ENCODE results near the gene KY. TPM values are rescaled to one million over a fixed set of nuclear protein-coding genes. Genes with fewer than 3 reads are reported as not detected.

The KY gene
- total and polyA plus RNA-seq, 10 of the 15 experiments (the other 5 are each of a cell fraction or from before 2014, with no cell fraction given): 0.04 to 0.11 TPM; not detected in 8

GRCh38 chr3:134590766-134591165 lies 60.1 kb downstream of the KY start (continued):
- TF ChIP-seq, protein P1, sequence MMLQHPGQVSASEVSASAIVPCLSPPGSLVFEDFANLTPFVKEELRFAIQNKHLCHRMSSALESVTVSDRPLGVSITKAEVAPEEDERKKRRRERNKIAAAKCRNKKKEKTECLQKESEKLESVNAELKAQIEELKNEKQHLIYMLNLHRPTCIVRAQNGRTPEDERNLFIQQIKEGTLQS (IDR thresholded peaks at IDR 0.05; ENCODE audit: borderline replicate concordance, extremely low read depth, low read depth, low read length): no peak
- TF ChIP-seq FOXM1 (IDR thresholded peaks at IDR 0.05; ENCODE audit: low read depth, low read length) (no peak), RAD21 (IDR thresholded peaks at IDR 0.05; ENCODE audit: insufficient read depth, low read depth, low read length) (no peak), CREB1 (IDR thresholded peaks at IDR 0.05; ENCODE audit: low read depth) (no peak), SUPT20H (IDR thresholded peaks at IDR 0.05; ENCODE audit: borderline replicate concordance, control insufficient read depth, low read depth, low read length) (no peak), ZBTB33 (IDR thresholded peaks at IDR 0.05) (no peak), CBFB (IDR thresholded peaks at IDR 0.05; ENCODE audit: low read depth) (no peak), HCFC1 (IDR thresholded peaks at IDR 0.05; ENCODE audit: low read length) (no peak), MTA3 (IDR thresholded peaks at IDR 0.05; ENCODE audit: borderline replicate concordance, low read length) (no peak), EZH2 (IDR thresholded peaks at IDR 0.05; ENCODE audit: borderline replicate concordance, control insufficient read depth, low read depth, low read length) (no peak), GABPA (IDR thresholded peaks at IDR 0.05; ENCODE audit: low read depth) (no peak)

GRCh38 chr3:134579141-134579665 lies 71.6 kb downstream of the KY start:
- CTCF ChIA-PET: interaction anchor here (1.2 to 1.3 kb wide), 2 partner anchors 11 to 23 kb away, joined by 3 to 4 read pairs; no protein-coding TSS in a partner anchor
- TF ChIP-seq FOXM1 (IDR thresholded peaks at IDR 0.05; ENCODE audit: low read depth, low read length) (no peak), SMC3 (IDR thresholded peaks at IDR 0.05; ENCODE audit: borderline replicate concordance, low read length) (no peak), IKZF1 (conservative IDR thresholded peaks at IDR 0.05) (no peak), USF2 (IDR thresholded peaks at IDR 0.05; ENCODE audit: borderline replicate concordance, low read depth, low read length) (no peak), BRCA1 (IDR thresholded peaks at IDR 0.05; ENCODE audit: low read depth, low read length) (no peak), MAX (IDR thresholded peaks at IDR 0.05; ENCODE audit: low read depth, low read length) (no peak), NRF1 (conservative IDR thresholded peaks at IDR 0.05; ENCODE audit: low read depth, low read length) (no peak), ZNF217 (IDR thresholded peaks at IDR 0.05) (no peak)
- TF ChIP-seq, protein P2, sequence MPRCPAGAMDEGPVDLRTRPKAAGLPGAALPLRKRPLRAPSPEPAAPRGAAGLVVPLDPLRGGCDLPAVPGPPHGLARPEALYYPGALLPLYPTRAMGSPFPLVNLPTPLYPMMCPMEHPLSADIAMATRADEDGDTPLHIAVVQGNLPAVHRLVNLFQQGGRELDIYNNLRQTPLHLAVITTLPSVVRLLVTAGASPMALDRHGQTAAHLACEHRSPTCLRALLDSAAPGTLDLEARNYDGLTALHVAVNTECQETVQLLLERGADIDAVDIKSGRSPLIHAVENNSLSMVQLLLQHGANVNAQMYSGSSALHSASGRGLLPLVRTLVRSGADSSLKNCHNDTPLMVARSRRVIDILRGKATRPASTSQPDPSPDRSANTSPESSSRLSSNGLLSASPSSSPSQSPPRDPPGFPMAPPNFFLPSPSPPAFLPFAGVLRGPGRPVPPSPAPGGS (IDR thresholded peaks at IDR 0.05; ENCODE audit: borderline replicate concordance, insufficient read depth, low read depth, low read length, poor library complexity, severe bottlenecking): no peak

More at GRCh38 chr3:134579141-134579665, 71.6 kb downstream of the KY start:
- no peaks in the 10 kb centered on the region for H3K36me3 ChIP-seq (ENCODE audit: control insufficient read depth in 2 of 2, insufficient read depth in 2 of 2, low read length in 1 of 2)
- no peak overlapping the region for H3K9ac ChIP-seq (ENCODE audit: control insufficient read depth, insufficient read depth, low read length)
- H3K27me3 ChIP-seq (replicated peaks in 1 of 2; ENCODE audit: control insufficient read depth in 2 of 2, insufficient read depth in 2 of 2, low read length in 1 of 2): no peaks in the 10 kb centered on the region
- H3K27ac ChIP-seq (ENCODE audit: control insufficient read depth, insufficient read depth): no peak overlapping the region
- WGBS (ENCODE audit: insufficient coverage, insufficient replicate concordance, low lambda C conversion rate, missing lambda C conversion rate): 97% methylated on average over 3 of the region's 3 CpGs
- H3K4me3 ChIP-seq: no peak overlapping the region
- H2AFZ ChIP-seq (ENCODE audit: control insufficient read depth, low read depth, low read length): no peak overlapping the region
- H3K4me1 ChIP-seq (ENCODE audit: control insufficient read depth, insufficient read depth, low read length): no peaks in the 10 kb centered on the region
- POLR2A ChIA-PET: no interaction called here
- H3K79me2 ChIP-seq (ENCODE audit: control insufficient read depth, insufficient read depth, low read length): no peaks in the 10 kb centered on the region
- no peaks in the 10 kb centered on the region for H4K20me1 ChIP-seq (ENCODE audit: control insufficient read depth, insufficient read depth)
- FAIRE-seq (no peak), DNase-seq (ENCODE audit: low read depth, low spot score) (no peak), ATAC-seq (no peak)
- intact Hi-C loops (cut with micrococcal nuclease; ENCODE audit: unreplicated experiment): no loop called here
- in situ Hi-C loops (cut with MboI): no loop called here
- no peak overlapping the region for H3K4me2 ChIP-seq (ENCODE audit: control insufficient read depth, insufficient read depth)
- H3K9me3 ChIP-seq (replicated peaks; ENCODE audit: control insufficient read depth, insufficient read depth, low read length): no peaks in the 10 kb centered on the region
- RAD21 ChIA-PET (ENCODE audit: unreplicated experiment): no interaction called here
- BruUV-seq (replicated peaks): no TSS peak
- SMC1A ChIA-PET (ENCODE audit: uncharacterized antibody, unreplicated experiment): no interaction called here
